MCF 10A (cell line): ENCODE measurements around the gene FLYWCH1. TPM values are rescaled to one million over a fixed set of nuclear protein-coding genes. Genes with fewer than 3 reads are reported as not detected.
A peak's percentile ranks its signal among the peaks of the same experiment; 100 is the strongest.

Source experiments
- BruUV-seq: library from RNA; stranded (reverse); fragments of 400-500 nt; replicated peaks from 2 replicates; lab custom pipeline; 2021; lab: Mats Ljungman, UMichigan
- CTCF ChIA-PET: fragments of 300-600 bp; sonication (Branson Sonifier 250); formaldehyde crosslinking; extraction: SDS; loops from one replicate; lab custom pipeline; 2021; ENCODE audit warnings: antibody characterized with exemption, inconsistent platforms; lab: Yijun Ruan, JAX
- POLR2A ChIA-PET: fragments of 300-600, 350-650 bp; sonication (Branson Sonifier 250); formaldehyde crosslinking; extraction: SDS; loops from one replicate; lab custom pipeline; 2020; ENCODE audit warnings: antibody characterized with exemption, inconsistent platforms; lab: Yijun Ruan, JAX
- DNase-seq: peaks from one replicate; pipeline ENCODE4 v3.0.0-alpha.2; 2018; ENCODE audit not compliant: unreplicated experiment
- H3K27ac Mint-ChIP-seq: one replicate; pipeline ENCODE4 v1.8.0; 2022; ENCODE audit warnings: mild to moderate bottlenecking, low read depth, mixed read lengths; ENCODE audit not compliant: unreplicated experiment
- H3K27me3 Mint-ChIP-seq: one replicate; pipeline ENCODE4 v1.8.0; 2022; ENCODE audit warnings: mixed read lengths; ENCODE audit not compliant: insufficient read depth, unreplicated experiment
- H3K36me3 Mint-ChIP-seq: one replicate; pipeline ENCODE4 v1.8.0; 2022; ENCODE audit warnings: mild to moderate bottlenecking, moderate library complexity, mixed read lengths; ENCODE audit not compliant: insufficient read depth, unreplicated experiment
- H3K4me1 Mint-ChIP-seq: one replicate; pipeline ENCODE4 v1.8.0; 2022; ENCODE audit warnings: mixed read lengths; ENCODE audit not compliant: insufficient read depth, unreplicated experiment
- H3K4me3 Mint-ChIP-seq: one replicate; pipeline ENCODE4 v1.8.0; 2022; ENCODE audit warnings: mild to moderate bottlenecking, moderate library complexity, mixed read lengths; ENCODE audit not compliant: unreplicated experiment
- H3K9me3 Mint-ChIP-seq: one replicate; pipeline ENCODE4 v1.8.0; 2022; ENCODE audit warnings: mixed read lengths; ENCODE audit not compliant: unreplicated experiment
- intact Hi-C: fragments of 100-400 bp; cut with micrococcal nuclease; formaldehyde crosslinking; loops from 2 replicates; pipeline ENCODE4 v1.14.1; 2022
- total RNA-seq: library from RNA; stranded (reverse); gene quantifications from 2 replicates; pipeline ENCODE4 v1.2.3, GENCODE V29; 2022
- TF ChIP-seq, protein P1 (sequence below): fragments of 200-600 bp; IDR thresholded peaks from one replicate; pipeline ENCODE4 v1.8.0; 2022; ENCODE audit warnings: antibody characterized with exemption, mild to moderate bottlenecking; ENCODE audit not compliant: unreplicated experiment

The FLYWCH1 gene
- total RNA-seq, 1 experiment from 2014 or later, result 76.3 TPM

DNA sequence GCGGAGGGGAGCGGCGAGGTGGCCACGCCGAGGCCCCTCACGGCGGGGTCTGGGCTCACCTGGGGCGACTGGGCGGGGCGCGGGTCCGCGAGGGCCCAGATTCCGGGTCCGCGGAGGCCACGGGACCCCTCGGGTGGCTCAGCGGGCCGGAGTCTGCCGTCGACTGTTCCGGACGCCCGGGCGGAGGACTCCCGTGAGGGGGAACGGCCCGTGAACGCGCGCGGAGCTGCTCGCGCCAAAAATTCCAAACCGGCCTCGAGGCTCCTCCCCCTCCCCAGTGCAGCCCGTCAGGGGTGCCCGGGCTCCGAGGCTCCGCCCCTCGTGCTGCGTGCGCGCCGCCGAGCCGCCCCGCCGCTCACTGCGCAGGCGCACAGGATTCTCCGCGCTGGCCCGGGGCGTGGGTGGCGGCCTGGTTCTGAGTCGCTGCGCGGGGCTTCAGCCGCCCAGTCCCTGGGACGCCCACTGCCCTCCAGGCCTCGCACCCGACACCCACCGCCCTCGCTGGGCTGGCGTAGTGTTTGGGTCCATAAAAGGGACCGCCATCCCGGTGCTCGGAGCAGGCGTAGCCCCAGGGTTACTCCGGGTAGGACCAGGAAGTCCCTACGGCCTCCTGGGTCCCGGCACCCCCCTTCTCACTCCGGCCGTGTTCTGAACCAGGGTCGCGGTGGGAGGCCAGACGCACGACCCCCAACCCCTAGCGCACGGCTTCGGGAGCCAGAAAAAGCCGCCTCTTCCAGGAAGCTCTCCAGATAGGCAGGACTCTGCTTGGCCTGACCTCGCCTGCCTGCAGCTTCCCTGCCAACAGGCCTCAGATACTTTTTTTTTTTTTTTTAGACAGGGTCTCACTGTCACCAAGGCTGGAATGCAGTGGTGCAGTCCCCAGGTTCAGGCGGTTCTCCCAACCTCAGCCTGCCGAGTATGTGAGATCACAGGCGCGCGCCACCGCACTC is 68.8 kb downstream of the FLYWCH1 start, which contains the start of gene PKMYT1:
Gene PKMYT1 (minus strand): TSS at position 220 of the 950 bp plus-strand sequence. CDS start 789 bp downstream, outside the sequence.
- TF ChIP-seq, protein P1, sequence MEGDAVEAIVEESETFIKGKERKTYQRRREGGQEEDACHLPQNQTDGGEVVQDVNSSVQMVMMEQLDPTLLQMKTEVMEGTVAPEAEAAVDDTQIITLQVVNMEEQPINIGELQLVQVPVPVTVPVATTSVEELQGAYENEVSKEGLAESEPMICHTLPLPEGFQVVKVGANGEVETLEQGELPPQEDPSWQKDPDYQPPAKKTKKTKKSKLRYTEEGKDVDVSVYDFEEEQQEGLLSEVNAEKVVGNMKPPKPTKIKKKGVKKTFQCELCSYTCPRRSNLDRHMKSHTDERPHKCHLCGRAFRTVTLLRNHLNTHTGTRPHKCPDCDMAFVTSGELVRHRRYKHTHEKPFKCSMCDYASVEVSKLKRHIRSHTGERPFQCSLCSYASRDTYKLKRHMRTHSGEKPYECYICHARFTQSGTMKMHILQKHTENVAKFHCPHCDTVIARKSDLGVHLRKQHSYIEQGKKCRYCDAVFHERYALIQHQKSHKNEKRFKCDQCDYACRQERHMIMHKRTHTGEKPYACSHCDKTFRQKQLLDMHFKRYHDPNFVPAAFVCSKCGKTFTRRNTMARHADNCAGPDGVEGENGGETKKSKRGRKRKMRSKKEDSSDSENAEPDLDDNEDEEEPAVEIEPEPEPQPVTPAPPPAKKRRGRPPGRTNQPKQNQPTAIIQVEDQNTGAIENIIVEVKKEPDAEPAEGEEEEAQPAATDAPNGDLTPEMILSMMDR, result no peak
- BruUV-seq, result TSS peak; percentile 83
- peak; percentile 87 for DNase-seq
- Mint-ChIP-seq H3K4me3 (peak within 1 kb of the TSS; percentile 73), H3K9me3 (no peaks in the 10 kb centered on the region), H3K27me3 (no peaks in the 10 kb centered on the region), H3K36me3 (peaks cover 5% of the 10 kb centered on the region), H3K4me1 (peaks cover 6% of the 10 kb centered on the region), H3K27ac (no peak within 1 kb of the TSS)
- intact Hi-C loops, result loop anchor here (1.0 to 5.0 kb wide), 2 partner anchors 11 to 53 kb away; partner anchors contain the start of gene PAQR4
- CTCF ChIA-PET, result interaction anchor here (0.6 to 1.1 kb wide), 6 partner anchors 42 to 60 kb away, joined by 3 to 5 read pairs (median 4); partner anchors contain the start of gene BICDL2
- POLR2A ChIA-PET, result interaction anchor here (0.6 to 2.5 kb wide), 9 partner anchors 9 to 1153 kb away, joined by 3 to 19 read pairs (median 5); partner anchors contain the start of genes KREMEN2, PAQR4 and TNFRSF12A

DNA sequence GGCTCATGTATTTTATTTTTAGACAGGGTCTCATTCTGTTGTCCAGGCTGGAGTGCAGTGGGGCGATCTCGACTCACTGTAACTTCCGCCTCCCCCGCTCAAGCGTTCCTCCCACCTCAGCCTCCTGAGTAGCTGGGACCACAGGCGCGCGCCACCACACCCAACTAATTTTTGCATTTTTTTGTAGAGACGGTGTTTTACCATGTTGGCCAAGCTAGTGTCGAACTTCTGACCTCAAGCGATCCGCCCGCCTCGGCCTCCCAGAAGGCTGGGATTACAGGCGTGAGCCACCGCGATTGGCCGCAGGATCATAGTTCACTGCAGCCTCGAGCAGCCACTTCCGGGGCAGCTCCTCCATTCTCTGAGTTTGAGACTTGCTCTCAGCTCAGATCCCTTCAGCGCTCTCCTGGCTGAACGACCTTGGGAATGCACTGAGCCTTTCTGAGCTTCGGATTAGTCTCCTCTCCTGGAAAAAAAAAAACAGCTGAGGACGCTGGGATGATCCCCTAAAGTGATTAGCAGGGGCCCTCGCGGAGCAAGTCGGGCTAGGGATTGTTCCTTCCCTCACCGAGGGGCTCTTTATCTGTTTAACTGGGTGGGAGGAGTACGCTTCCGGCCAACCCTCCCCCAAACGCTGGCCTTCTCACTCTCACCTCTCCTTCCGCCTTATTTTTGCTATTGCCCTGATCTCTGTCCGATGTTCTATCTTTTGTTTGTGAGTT is 69.6 kb downstream of the FLYWCH1 start:
- ChIA-PET CTCF (interaction anchor here (0.6 to 1.1 kb wide), 6 partner anchors 9 to 56 kb away, joined by 3 to 5 read pairs (median 4); partner anchors contain the start of gene BICDL2), POLR2A (interaction anchor here (0.6 to 2.5 kb wide), 7 partner anchors 12 to 1656 kb away, joined by 3 to 19 read pairs (median 5); partner anchors contain the start of genes PAQR4 and TNFRSF12A)
- H3K4me1 Mint-ChIP-seq, result peaks cover 6% of the 10 kb centered on the region
- H3K4me3 Mint-ChIP-seq, result peak overlapping the region; percentile 73
- intact Hi-C loops, result loop anchor here (5.0 kb wide), 1 partner anchor 54 kb away; no protein-coding TSS in a partner anchor
- no TSS peak for BruUV-seq
- no peak overlapping the region for H3K27ac Mint-ChIP-seq
- no peaks in the 10 kb centered on the region for H3K27me3 Mint-ChIP-seq
- DNase-seq, result no peak
- peaks cover 5% of the 10 kb centered on the region for H3K36me3 Mint-ChIP-seq
- TF ChIP-seq, protein P1, result no peak
- H3K9me3 Mint-ChIP-seq, result no peaks in the 10 kb centered on the region

DNA sequence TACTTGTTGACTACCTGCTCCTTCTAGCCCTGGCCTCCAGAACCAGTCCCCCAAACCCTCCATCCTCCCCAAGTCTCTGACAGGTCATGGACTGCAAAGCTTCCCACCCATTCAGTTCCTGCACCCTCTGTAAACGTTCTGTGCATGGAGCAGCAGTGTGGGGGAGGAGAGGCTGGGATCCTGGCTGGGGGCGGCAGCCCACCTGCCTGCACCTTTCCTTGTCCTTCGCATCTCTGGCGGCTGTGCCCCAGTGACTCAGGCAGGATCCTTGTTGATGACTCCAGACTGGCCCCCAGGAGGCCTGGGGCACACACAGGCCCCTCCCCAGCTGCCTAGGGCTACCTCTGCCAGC is 70.1 kb downstream of the FLYWCH1 start:
- intact Hi-C loops, result loop anchor here (5.0 kb wide), 1 partner anchor 55 kb away; no protein-coding TSS in a partner anchor
- peak overlapping the region; percentile 73 for H3K4me3 Mint-ChIP-seq
- ChIA-PET POLR2A (interaction anchor here (0.7 to 2.5 kb wide), 6 partner anchors 10 to 1656 kb away, joined by 3 to 19 read pairs (median 4); partner anchors contain the start of genes PAQR4 and TNFRSF12A), CTCF (interaction anchor here (1.3 kb wide), 2 partner anchors 12 to 58 kb away, joined by 3 to 5 read pairs; partner anchors contain the start of gene PAQR4)
- H3K36me3 Mint-ChIP-seq, result peaks cover 5% of the 10 kb centered on the region
- DNase-seq, result no peak
- no TSS peak for BruUV-seq
- H3K27ac Mint-ChIP-seq, result no peak overlapping the region
- H3K27me3 Mint-ChIP-seq, result no peaks in the 10 kb centered on the region
- peaks cover 6% of the 10 kb centered on the region for H3K4me1 Mint-ChIP-seq
- H3K9me3 Mint-ChIP-seq, result no peaks in the 10 kb centered on the region
- TF ChIP-seq, protein P1, result no peak
